Measurements from ENCODE around the gene WDR87. TPM values are rescaled to one million over a fixed set of nuclear protein-coding genes. Genes with fewer than 3 reads are reported as not detected.
A peak's percentile ranks its signal among the peaks of the same experiment; 100 is the strongest.
"Not testable (repeated sequence)": the region's sequence is repeated elsewhere in the genome, so short reads cannot be mapped to it uniquely, and the experiment has no call there.

The WDR87 gene
- total RNA-seq, 1 experiment from 2014 or later, result not detected

DNA sequence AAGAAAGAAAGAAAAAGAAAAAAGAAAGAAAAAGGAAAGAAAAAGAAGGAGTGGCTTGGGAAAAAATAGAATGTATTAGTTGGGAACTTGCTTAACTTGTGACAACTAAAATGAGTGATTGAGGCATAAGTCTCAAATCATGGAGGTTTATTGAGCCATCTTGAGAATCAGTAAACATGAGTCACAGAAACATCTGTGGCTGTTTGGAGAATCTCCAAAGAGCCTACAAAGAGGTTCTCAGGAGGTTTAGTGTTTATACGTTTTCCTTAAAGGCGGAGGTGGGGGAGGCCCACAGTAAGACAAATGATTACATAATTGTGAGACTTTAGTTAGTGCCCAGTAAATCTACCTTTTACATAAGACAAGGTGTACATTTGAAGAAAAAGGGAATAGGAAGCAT is 38.6 kb downstream of the WDR87 start:
- H3K9me3 ChIP-seq (ENCODE audit: control insufficient read depth, insufficient read depth, low read depth, low read length), result no peaks in the 10 kb centered on the region
- H3K36me3 ChIP-seq (ENCODE audit: control insufficient read depth, insufficient read depth, low read length), result no peaks in the 10 kb centered on the region
- no TSS peak for BruUV-seq (replicated peaks)
- intact Hi-C loops (cut with micrococcal nuclease; ENCODE audit: unreplicated experiment) (no loop called here), in situ Hi-C loops (cut with HindIII; ENCODE audit: low pct_unique_long_range_greater_than_20kb, low sequenced_read_pairs) (loop anchor here (5.0 kb wide), 1 partner anchor 66 kb away; no protein-coding TSS in a partner anchor)
- no peak overlapping the region for H3K4me3 ChIP-seq (ENCODE audit: low read depth in 2 of 2, low read length in 2 of 2)
- POLR2A ChIA-PET, result no interaction called here
- 0 out of 2 replicates have a peak, but pooled peaks have one; percentile 51 for ATAC-seq
- DNase-seq (ENCODE audit: low read depth, low spot score), result no peak
- TF ChIP-seq, protein P1, sequence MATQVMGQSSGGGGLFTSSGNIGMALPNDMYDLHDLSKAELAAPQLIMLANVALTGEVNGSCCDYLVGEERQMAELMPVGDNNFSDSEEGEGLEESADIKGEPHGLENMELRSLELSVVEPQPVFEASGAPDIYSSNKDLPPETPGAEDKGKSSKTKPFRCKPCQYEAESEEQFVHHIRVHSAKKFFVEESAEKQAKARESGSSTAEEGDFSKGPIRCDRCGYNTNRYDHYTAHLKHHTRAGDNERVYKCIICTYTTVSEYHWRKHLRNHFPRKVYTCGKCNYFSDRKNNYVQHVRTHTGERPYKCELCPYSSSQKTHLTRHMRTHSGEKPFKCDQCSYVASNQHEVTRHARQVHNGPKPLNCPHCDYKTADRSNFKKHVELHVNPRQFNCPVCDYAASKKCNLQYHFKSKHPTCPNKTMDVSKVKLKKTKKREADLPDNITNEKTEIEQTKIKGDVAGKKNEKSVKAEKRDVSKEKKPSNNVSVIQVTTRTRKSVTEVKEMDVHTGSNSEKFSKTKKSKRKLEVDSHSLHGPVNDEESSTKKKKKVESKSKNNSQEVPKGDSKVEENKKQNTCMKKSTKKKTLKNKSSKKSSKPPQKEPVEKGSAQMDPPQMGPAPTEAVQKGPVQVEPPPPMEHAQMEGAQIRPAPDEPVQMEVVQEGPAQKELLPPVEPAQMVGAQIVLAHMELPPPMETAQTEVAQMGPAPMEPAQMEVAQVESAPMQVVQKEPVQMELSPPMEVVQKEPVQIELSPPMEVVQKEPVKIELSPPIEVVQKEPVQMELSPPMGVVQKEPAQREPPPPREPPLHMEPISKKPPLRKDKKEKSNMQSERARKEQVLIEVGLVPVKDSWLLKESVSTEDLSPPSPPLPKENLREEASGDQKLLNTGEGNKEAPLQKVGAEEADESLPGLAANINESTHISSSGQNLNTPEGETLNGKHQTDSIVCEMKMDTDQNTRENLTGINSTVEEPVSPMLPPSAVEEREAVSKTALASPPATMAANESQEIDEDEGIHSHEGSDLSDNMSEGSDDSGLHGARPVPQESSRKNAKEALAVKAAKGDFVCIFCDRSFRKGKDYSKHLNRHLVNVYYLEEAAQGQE (IDR thresholded peaks at IDR 0.05; ENCODE audit: insufficient read depth in 1 of 2, low read depth in 2 of 2, low read length in 1 of 2), result no peak
- TF ChIP-seq SIN3A (IDR thresholded peaks at IDR 0.05; ENCODE audit: borderline replicate concordance, insufficient read depth, low read depth, low read length) (no peak), POLR2AphosphoS5 (IDR thresholded peaks at IDR 0.05; ENCODE audit: low read depth, low read length) (no peak), TCF7L2 (IDR thresholded peaks at IDR 0.05; ENCODE audit: low read depth, low read length) (no peak)
- TF ChIP-seq, protein P2, sequence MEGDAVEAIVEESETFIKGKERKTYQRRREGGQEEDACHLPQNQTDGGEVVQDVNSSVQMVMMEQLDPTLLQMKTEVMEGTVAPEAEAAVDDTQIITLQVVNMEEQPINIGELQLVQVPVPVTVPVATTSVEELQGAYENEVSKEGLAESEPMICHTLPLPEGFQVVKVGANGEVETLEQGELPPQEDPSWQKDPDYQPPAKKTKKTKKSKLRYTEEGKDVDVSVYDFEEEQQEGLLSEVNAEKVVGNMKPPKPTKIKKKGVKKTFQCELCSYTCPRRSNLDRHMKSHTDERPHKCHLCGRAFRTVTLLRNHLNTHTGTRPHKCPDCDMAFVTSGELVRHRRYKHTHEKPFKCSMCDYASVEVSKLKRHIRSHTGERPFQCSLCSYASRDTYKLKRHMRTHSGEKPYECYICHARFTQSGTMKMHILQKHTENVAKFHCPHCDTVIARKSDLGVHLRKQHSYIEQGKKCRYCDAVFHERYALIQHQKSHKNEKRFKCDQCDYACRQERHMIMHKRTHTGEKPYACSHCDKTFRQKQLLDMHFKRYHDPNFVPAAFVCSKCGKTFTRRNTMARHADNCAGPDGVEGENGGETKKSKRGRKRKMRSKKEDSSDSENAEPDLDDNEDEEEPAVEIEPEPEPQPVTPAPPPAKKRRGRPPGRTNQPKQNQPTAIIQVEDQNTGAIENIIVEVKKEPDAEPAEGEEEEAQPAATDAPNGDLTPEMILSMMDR (IDR thresholded peaks at IDR 0.05), result no peak
- no peak overlapping the region for H3K27ac ChIP-seq (ENCODE audit: low read length)
- H3K27me3 ChIP-seq (ENCODE audit: control insufficient read depth, insufficient read depth, low read length), result no peaks in the 10 kb centered on the region
- H3K4me1 ChIP-seq (ENCODE audit: control insufficient read depth, insufficient read depth, low read length), result no peaks in the 10 kb centered on the region
- CTCF ChIA-PET, result no interaction called here

DNA sequence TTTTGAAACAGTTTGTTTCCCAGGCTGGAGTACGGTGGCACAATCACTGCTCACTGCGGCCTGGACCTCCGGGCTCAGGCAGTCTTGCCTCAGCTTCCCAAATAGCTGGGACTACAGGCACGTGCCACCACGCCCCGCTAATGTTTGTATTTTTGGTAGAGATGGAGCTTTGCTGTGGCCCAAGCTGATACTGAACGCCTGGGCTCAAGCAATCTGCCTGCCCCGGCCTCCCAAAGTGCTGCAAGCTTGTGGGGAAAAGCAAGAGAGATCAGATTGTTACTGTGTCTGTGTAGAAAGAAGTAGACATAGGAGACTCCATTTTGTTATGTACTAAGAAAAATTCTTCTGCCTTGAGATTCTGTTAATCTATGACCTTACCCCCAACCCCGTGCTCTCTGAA is 40.5 kb downstream of the WDR87 start:
- H3K27ac ChIP-seq (ENCODE audit: low read length); DNase-seq (ENCODE audit: low read depth, low spot score); intact Hi-C loops (cut with micrococcal nuclease; ENCODE audit: unreplicated experiment); ATAC-seq; CTCF ChIA-PET; POLR2A ChIA-PET; H3K9me3 ChIP-seq (ENCODE audit: control insufficient read depth, insufficient read depth, low read depth, low read length); H3K4me3 ChIP-seq (ENCODE audit: low read depth in 2 of 2, low read length in 2 of 2); H3K36me3 ChIP-seq (ENCODE audit: control insufficient read depth, insufficient read depth, low read length); H3K27me3 ChIP-seq (ENCODE audit: control insufficient read depth, insufficient read depth, low read length); H3K4me1 ChIP-seq (ENCODE audit: control insufficient read depth, insufficient read depth, low read length); BruUV-seq (replicated peaks): not testable (repeated sequence)
- in situ Hi-C loops (cut with HindIII; ENCODE audit: low pct_unique_long_range_greater_than_20kb, low sequenced_read_pairs), result loop anchor here (5.0 kb wide), 1 partner anchor 64 kb away; no protein-coding TSS in a partner anchor

DNA sequence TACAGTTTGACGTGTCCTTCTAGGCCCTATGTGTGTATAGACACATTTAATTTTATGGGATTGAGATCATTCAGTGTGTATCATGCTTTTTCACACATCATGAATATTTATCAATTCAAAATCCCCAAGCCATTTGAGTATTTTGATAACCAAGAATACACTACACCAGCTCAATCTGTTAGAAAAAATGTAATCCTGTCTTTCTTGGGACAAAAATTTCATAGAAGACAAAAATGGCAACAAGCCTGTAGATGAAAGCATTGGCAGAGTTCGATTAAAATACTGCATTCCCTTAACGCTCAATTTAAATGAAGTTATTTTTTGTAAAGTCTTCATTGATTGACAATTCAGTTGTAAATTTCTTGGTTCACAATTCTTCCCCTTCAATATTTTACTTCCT is 41.9 kb downstream of the WDR87 start:
- POLR2A ChIA-PET, result no interaction called here

More for the DNA sequence above, 41.9 kb downstream of the WDR87 start:
- Histone ChIP-seq H3K36me3 (ENCODE audit: control insufficient read depth, insufficient read depth, low read length) (no peaks in the 10 kb centered on the region), H3K4me1 (ENCODE audit: control insufficient read depth, insufficient read depth, low read length) (no peaks in the 10 kb centered on the region), H3K27me3 (ENCODE audit: control insufficient read depth, insufficient read depth, low read length) (no peaks in the 10 kb centered on the region), H3K9me3 (ENCODE audit: control insufficient read depth, insufficient read depth, low read depth, low read length) (no peaks in the 10 kb centered on the region), H3K4me3 (ENCODE audit: low read depth in 2 of 2, low read length in 2 of 2) (no peak overlapping the region), H3K27ac (ENCODE audit: low read length) (no peak overlapping the region)
- BruUV-seq (replicated peaks), result no TSS peak
- CTCF ChIA-PET, result no interaction called here
- no peak for ATAC-seq
- TF ChIP-seq POLR2AphosphoS5 (IDR thresholded peaks at IDR 0.05; ENCODE audit: low read depth, low read length), result no peak
- in situ Hi-C loops (cut with HindIII; ENCODE audit: low pct_unique_long_range_greater_than_20kb, low sequenced_read_pairs) (no loop called here), intact Hi-C loops (cut with micrococcal nuclease; ENCODE audit: unreplicated experiment) (no loop called here)
- no peak for DNase-seq (ENCODE audit: low read depth, low spot score)
